Astrocyte (in vitro differentiated cells and primary cell): ENCODE measurements around the gene TRPM3. TPM values are rescaled to one million over a fixed set of nuclear protein-coding genes. Genes with fewer than 3 reads are reported as not detected.

Experiments used
- DNase-seq: peaks from one replicate; pipeline ENCODE4 v3.0.0-alpha.2; 2010; ENCODE audit warnings: low read depth
- FAIRE-seq: peaks from 2 replicates; lab custom pipeline; 2011; peaks lifted over from hg19 to GRCh38; lab: Jason Lieb, UNC
- H2AFZ ChIP-seq: 2 replicates; pipeline ENCODE4 v1.6.0; 2012; ENCODE audit warnings: low read depth, low read length, inconsistent platforms
- H3K27ac ChIP-seq: 2 replicates; pipeline ENCODE4 v1.5.1; 2011; ENCODE audit warnings: low read depth, low read length, inconsistent platforms
- H3K27me3 ChIP-seq: 2 replicates; pipeline ENCODE4 v1.6.0; 2011; ENCODE audit warnings: low read length, inconsistent platforms; ENCODE audit not compliant: insufficient read depth
- H3K36me3 ChIP-seq: 2 replicates; pipeline ENCODE4 v1.5.1; 2011; ENCODE audit warnings: low read length, inconsistent platforms; ENCODE audit not compliant: insufficient read depth
- H3K4me1 ChIP-seq: 2 replicates; pipeline ENCODE4 v1.5.1; 2011; ENCODE audit warnings: low read length, inconsistent platforms; ENCODE audit not compliant: insufficient read depth
- H3K4me2 ChIP-seq: 2 replicates; pipeline ENCODE4 v1.6.0; 2012; ENCODE audit warnings: low read length, inconsistent platforms
- H3K4me3 ChIP-seq: 2 replicates; pipeline ENCODE4 v1.5.1; 2011; ENCODE audit warnings: low read depth, mild to moderate bottlenecking, low read length, inconsistent platforms; ENCODE audit not compliant: insufficient read depth
- H3K79me2 ChIP-seq: 2 replicates; pipeline ENCODE4 v1.6.0; 2012; ENCODE audit warnings: mild to moderate bottlenecking, low read length, inconsistent platforms; ENCODE audit not compliant: insufficient read depth
- H3K9ac ChIP-seq: 2 replicates; pipeline ENCODE4 v1.6.0; 2012; ENCODE audit warnings: mild to moderate bottlenecking, low read length, inconsistent platforms
- H3K9me3 ChIP-seq: 2 replicates; pipeline ENCODE4 v1.5.1; 2012; ENCODE audit warnings: low read depth, mild to moderate bottlenecking, low read length, inconsistent platforms; ENCODE audit not compliant: insufficient read depth
- H4K20me1 ChIP-seq: 2 replicates; pipeline ENCODE4 v1.6.0; 2012; ENCODE audit warnings: low read length, inconsistent platforms; ENCODE audit not compliant: insufficient read depth
- H3K27ac Mint-ChIP-seq: one replicate; pipeline ENCODE4 v1.8.0; 2021; ENCODE audit warnings: mild to moderate bottlenecking, mixed read lengths; ENCODE audit not compliant: unreplicated experiment
- H3K27me3 Mint-ChIP-seq: one replicate; pipeline ENCODE4 v1.8.0; 2021; ENCODE audit warnings: low read depth, mixed read lengths; ENCODE audit not compliant: unreplicated experiment
- H3K36me3 Mint-ChIP-seq: one replicate; pipeline ENCODE4 v1.8.0; 2021; ENCODE audit warnings: low read depth, mixed read lengths; ENCODE audit not compliant: unreplicated experiment
- H3K4me1 Mint-ChIP-seq: one replicate; pipeline ENCODE4 v1.8.0; 2021; ENCODE audit warnings: low read depth, mixed read lengths; ENCODE audit not compliant: unreplicated experiment
- H3K4me3 Mint-ChIP-seq: one replicate; pipeline ENCODE4 v1.8.0; 2021; ENCODE audit warnings: mild to moderate bottlenecking, moderate library complexity, mixed read lengths; ENCODE audit not compliant: unreplicated experiment
- H3K9me3 Mint-ChIP-seq: one replicate; pipeline ENCODE4 v1.8.0; 2021; ENCODE audit warnings: mild to moderate bottlenecking, mixed read lengths; ENCODE audit not compliant: unreplicated experiment
- CTCF ChIP-seq: IDR thresholded peaks from 2 replicates; pipeline ENCODE4 v1.5.1; 2011; ENCODE audit warnings: low read depth, mild to moderate bottlenecking, inconsistent platforms, low read length, moderate library complexity; ENCODE audit not compliant: insufficient read depth
- EZH2 ChIP-seq: IDR thresholded peaks from 2 replicates; pipeline ENCODE4 v1.6.1; 2012; ENCODE audit warnings: mild to moderate bottlenecking, low read length, inconsistent platforms; ENCODE audit not compliant: insufficient read depth
- total RNA-seq: library from RNA; stranded (reverse); gene quantifications from 2 replicates; pipeline ENCODE4 v1.2.1, GENCODE V29; 2021

TRPM3 gene
- total RNA-seq, 1 donor from 2014 or later = 0.14 TPM

GRCh38 chr9:70642341-70642740, 479.1 kb downstream of the TRPM3 start:
- Histone ChIP-seq H3K4me1 (no peaks in the 10 kb centered on the region), H3K9ac (no peak overlapping the region), H3K4me2 (no peak overlapping the region), H3K36me3 (no peaks in the 10 kb centered on the region), H3K4me3 (no peak overlapping the region), H2AFZ (no peak overlapping the region), H4K20me1 (no peaks in the 10 kb centered on the region), H3K79me2 (no peaks in the 10 kb centered on the region), H3K9me3 (no peaks in the 10 kb centered on the region), H3K27me3 (no peaks in the 10 kb centered on the region), H3K27ac (no peak overlapping the region)
- no peak for FAIRE-seq
- Mint-ChIP-seq H3K4me1 (no peaks in the 10 kb centered on the region), H3K4me3 (no peak overlapping the region), H3K36me3 (no peaks in the 10 kb centered on the region), H3K27ac (no peak overlapping the region), H3K9me3 (no peaks in the 10 kb centered on the region), H3K27me3 (peaks cover 3% of the 10 kb centered on the region)
- no peak for DNase-seq
- TF ChIP-seq CTCF (no peak), EZH2 (no peak)

GRCh38 chr9:70641631-70642030, 479.8 kb downstream of the TRPM3 start:
- no peak overlapping the region for H3K27ac Mint-ChIP-seq
- Histone ChIP-seq H3K27me3 (no peaks in the 10 kb centered on the region), H2AFZ (no peak overlapping the region), H3K9me3 (no peaks in the 10 kb centered on the region), H3K36me3 (no peaks in the 10 kb centered on the region), H3K4me2 (no peak overlapping the region), H3K4me3 (no peak overlapping the region), H3K9ac (no peak overlapping the region), H3K4me1 (no peaks in the 10 kb centered on the region), H3K79me2 (no peaks in the 10 kb centered on the region), H4K20me1 (no peaks in the 10 kb centered on the region), H3K27ac (no peak overlapping the region)
- H3K9me3 Mint-ChIP-seq = no peaks in the 10 kb centered on the region
- no peaks in the 10 kb centered on the region for H3K36me3 Mint-ChIP-seq
- peaks cover 3% of the 10 kb centered on the region for H3K27me3 Mint-ChIP-seq
- FAIRE-seq = no peak
- no peaks in the 10 kb centered on the region for H3K4me1 Mint-ChIP-seq
- DNase-seq = no peak
- H3K4me3 Mint-ChIP-seq = no peak overlapping the region
- no peak for TF ChIP-seq EZH2
- TF ChIP-seq CTCF = no peak

- no peaks in the 10 kb centered on the region for H3K9me3 ChIP-seq
- H3K27me3 ChIP-seq = no peaks in the 10 kb centered on the region
- no peaks in the 10 kb centered on the region for H3K79me2 ChIP-seq
- TF ChIP-seq EZH2 (no peak), CTCF (no peak)
- no peak overlapping the region for H3K9ac ChIP-seq
- H3K27me3 Mint-ChIP-seq = peaks cover 3% of the 10 kb centered on the region
- H3K4me3 ChIP-seq = no peak overlapping the region
- no peaks in the 10 kb centered on the region for H3K36me3 ChIP-seq
- H3K27ac ChIP-seq = no peak overlapping the region
- no peak overlapping the region for H2AFZ ChIP-seq
- H3K4me1 ChIP-seq = no peaks in the 10 kb centered on the region
- H3K36me3 Mint-ChIP-seq = no peaks in the 10 kb centered on the region
- no peaks in the 10 kb centered on the region for H3K4me1 Mint-ChIP-seq
- H3K4me3 Mint-ChIP-seq = no peak overlapping the region
- no peak for DNase-seq
- H3K4me2 ChIP-seq = no peak overlapping the region
- no peak for FAIRE-seq
- H4K20me1 ChIP-seq = no peaks in the 10 kb centered on the region
- no peak overlapping the region for H3K27ac Mint-ChIP-seq
- no peaks in the 10 kb centered on the region for H3K9me3 Mint-ChIP-seq
Observed at GRCh38 chr9:70641031-70641430, 480.4 kb downstream of the TRPM3 start.
